WTC11 (cell line): ENCODE results near the gene QRFP. TPM values are rescaled to one million over a fixed set of nuclear protein-coding genes. Genes with fewer than 3 reads are reported as not detected.
A peak's percentile ranks its signal among the peaks of the same experiment; 100 is the strongest.

ENCODE experiments used
- ATAC-seq: fragments of 200-7000 bp; cut with Tn5 transposase; 2 replicates; pipeline ENCODE4 v1.10.0; 2021; ENCODE audit warnings: mild to moderate bottlenecking, moderate library complexity
- CTCF ChIA-PET: fragments of 300-600 bp; sonication (Branson Sonifier 250); formaldehyde crosslinking; loops from one replicate; lab custom pipeline; 2021; ENCODE audit warnings: antibody characterized with exemption; lab: Charles Lee
- POLR2A ChIA-PET: fragments of 350-600 bp; sonication (Branson Sonifier 250); formaldehyde crosslinking; loops from one replicate; lab custom pipeline; 2021; ENCODE audit warnings: antibody characterized with exemption; lab: Charles Lee
- DNase-seq: peaks from one replicate; pipeline ENCODE4 v3.0.0; 2021; ENCODE audit warnings: low spot score
- H3K27ac Mint-ChIP-seq: 2 replicates; pipeline ENCODE4 v1.8.0; 2021; ENCODE audit warnings: mixed read lengths
- H3K27me3 Mint-ChIP-seq: 2 replicates; pipeline ENCODE4 v1.8.0; 2021; ENCODE audit warnings: low read depth, mild to moderate bottlenecking, moderate library complexity, mixed read lengths
- H3K36me3 Mint-ChIP-seq: 2 replicates; pipeline ENCODE4 v1.8.0; 2021; ENCODE audit warnings: mixed read lengths
- H3K4me1 Mint-ChIP-seq: 2 replicates; pipeline ENCODE4 v1.8.0; 2022; ENCODE audit warnings: mixed read lengths
- H3K4me3 Mint-ChIP-seq: 2 replicates; pipeline ENCODE4 v1.8.0; 2021; ENCODE audit warnings: mild to moderate bottlenecking, moderate library complexity, mixed read lengths
- H3K9me3 Mint-ChIP-seq: 2 replicates; pipeline ENCODE4 v1.8.0; 2021; ENCODE audit warnings: mixed read lengths
- ATF1 ChIP-seq: sonication (generic); formaldehyde crosslinking; IDR thresholded peaks from 2 replicates; pipeline ENCODE4 v1.8.1; 2023; ENCODE audit warnings: mild to moderate bottlenecking, moderate library complexity, missing genetic modification reagents
- CREM ChIP-seq: sonication (generic); formaldehyde crosslinking; IDR thresholded peaks from 2 replicates; pipeline ENCODE4 v1.8.1; 2022; ENCODE audit warnings: mild to moderate bottlenecking, missing genetic modification reagents, moderate library complexity
- E2F5 ChIP-seq: sonication (generic); formaldehyde crosslinking; IDR thresholded peaks from 2 replicates; pipeline ENCODE4 v1.8.1; 2022; ENCODE audit warnings: mild to moderate bottlenecking, moderate library complexity, missing genetic modification reagents
- HMGXB4 ChIP-seq: sonication (generic); formaldehyde crosslinking; IDR thresholded peaks from 2 replicates; pipeline ENCODE4 v1.8.1; 2023; ENCODE audit warnings: mild to moderate bottlenecking, moderate library complexity, missing genetic modification reagents
- KAT7 ChIP-seq: sonication (generic); formaldehyde crosslinking; IDR thresholded peaks from 2 replicates; pipeline ENCODE4 v1.8.1; 2023; ENCODE audit warnings: missing genetic modification reagents, mild to moderate bottlenecking, borderline replicate concordance
- SP1 ChIP-seq: sonication (generic); formaldehyde crosslinking; conservative IDR thresholded peaks from 2 replicates; pipeline ENCODE4 v1.8.1; 2022; ENCODE audit warnings: missing genetic modification reagents
- TEAD1 ChIP-seq: sonication (generic); formaldehyde crosslinking; IDR thresholded peaks from 2 replicates; pipeline ENCODE4 v1.8.0; 2022; ENCODE audit warnings: mild to moderate bottlenecking, missing genetic modification reagents
- USF1 ChIP-seq: sonication (generic); formaldehyde crosslinking; IDR thresholded peaks from 2 replicates; pipeline ENCODE4 v1.8.0; 2022; ENCODE audit warnings: mild to moderate bottlenecking, missing genetic modification reagents
- ZBTB43 ChIP-seq: sonication (generic); formaldehyde crosslinking; IDR thresholded peaks from 2 replicates; pipeline ENCODE4 v1.8.1; 2023; ENCODE audit warnings: mild to moderate bottlenecking, missing genetic modification reagents
- ZNF121 ChIP-seq: sonication (generic); formaldehyde crosslinking; IDR thresholded peaks from 2 replicates; pipeline ENCODE4 v1.8.0; 2023; ENCODE audit warnings: missing genetic modification reagents
- ZNF219 ChIP-seq: sonication (generic); formaldehyde crosslinking; IDR thresholded peaks from 2 replicates; pipeline ENCODE4 v1.8.0; 2023; ENCODE audit warnings: missing genetic modification reagents, mild to moderate bottlenecking, borderline replicate concordance
- ZNF263 ChIP-seq: sonication (generic); formaldehyde crosslinking; IDR thresholded peaks from 2 replicates; pipeline ENCODE4 v1.8.1; 2022; ENCODE audit warnings: low read depth, mild to moderate bottlenecking, moderate library complexity, missing genetic modification reagents
- ZNF423 ChIP-seq: fragments of 250-450 bp; sonication (Bioruptor Pico); IDR thresholded peaks from 2 replicates; pipeline ENCODE4 v2.1.2; 2022; ENCODE audit warnings: mild to moderate bottlenecking, moderate library complexity
- total RNA-seq: library from RNA; stranded (reverse); gene quantifications from 3 replicates; pipeline ENCODE4 v1.2.3, GENCODE V29; 2021

Gene QRFP
- total RNA-seq, 1 experiment from 2014 or later, result not detected

GRCh38 chr9:130939405-130940026 is 42.9 kb upstream of the QRFP start (continued):
- peak; percentile 45; the same call in 1 of the 2 replicates for TF ChIP-seq E2F5 (CRISPR knock-in tag)
- TF ChIP-seq SP1, result 0 out of 2 replicates have a peak, but pooled peaks have one; percentile 26
- TF ChIP-seq TEAD1 (CRISPR knock-in tag), result peak; percentile 36; the same call in 1 of the 2 replicates

GRCh38 chr9:130938652-130939404 is 42.2 kb upstream of the QRFP start, which contains the start of gene FIBCD1:
Gene FIBCD1, minus strand, starts transcription at chr9:130939247. Its CDS starts 640 bp downstream, at chr9:130938607.
- ChIA-PET POLR2A (no interaction called here), CTCF (interaction anchor here (1.0 to 1.4 kb wide), 8 partner anchors 16 to 72 kb away, joined by 3 to 11 read pairs (median 4); no protein-coding TSS in a partner anchor)
- peak; percentile 69 for DNase-seq

More at GRCh38 chr9:130938652-130939404, 42.2 kb upstream of the QRFP start, which contains the start of gene FIBCD1:
- TF ChIP-seq ZNF121 (CRISPR knock-in tag) (no peak), KAT7 (CRISPR knock-in tag) (peak; percentile 72; the same call in 1 of the 2 replicates), ZNF263 (CRISPR knock-in tag) (peak; percentile 47; the same call in 1 of the 2 replicates), HMGXB4 (CRISPR knock-in tag) (peak; percentile 90; the same call in 1 of the 2 replicates), ATF1 (CRISPR knock-in tag) (no peak), ZNF219 (CRISPR knock-in tag) (peak; percentile 65; the same call in 1 of the 2 replicates), CREM (peak; percentile 20; the same call in 1 of the 2 replicates), ZBTB43 (CRISPR knock-in tag) (no peak), E2F5 (CRISPR knock-in tag) (peak; percentile 22; the same call in 1 of the 2 replicates), ZNF423 (CRISPR knock-in tag) (peak; percentile 46), USF1 (peak; percentile 11; the same call in 1 of the 2 replicates), TEAD1 (CRISPR knock-in tag) (peak; percentile 70; the same call in 1 of the 2 replicates)
- TF ChIP-seq, all 79 proteins: peak for 9
- Mint-ChIP-seq H3K27me3 (peaks cover 50% of the 10 kb centered on the region), H3K4me3 (peak within 1 kb of the TSS; percentile 86), H3K27ac (no peak within 1 kb of the TSS), H3K9me3 (no peaks in the 10 kb centered on the region), H3K36me3 (no peaks in the 10 kb centered on the region), H3K4me1 (peaks cover 40% of the 10 kb centered on the region)
- ATAC-seq, result peak; percentile 7
